ENCODE measurements around the gene TMEM61.

GRCh38 chr1:54995013-54995760 is 14.8 kb downstream of the TMEM61 start:
- TF ChIP-seq POLR2A (IDR thresholded peaks at IDR 0.05; ENCODE audit: low read depth, low read length) (no peak), POLR2AphosphoS5 (IDR thresholded peaks at IDR 0.05; ENCODE audit: low read depth, low read length) (no peak), TAF1 (IDR thresholded peaks at IDR 0.05; ENCODE audit: borderline replicate concordance, low read depth, low read length) (no peak)

All from GM12892 (cell line).